Activated T-helper 1 cell treated with anti-CD3 and anti-CD28 coated beads, Interleukin-2, amount 50 U/mL, for 16 hours (primary cell): ENCODE data around the gene PGC.

ENCODE experiments used
- DNase-seq, 2 donors: peaks; one replicate each; pipeline ENCODE4 v3.0.0-alpha.2; 2020; ENCODE audit warnings: low read depth in 1 of 2, low spot score in 1 of 2

Gene PGC

GRCh38 chr6:41731561-41732086 is 15.6 kb downstream of the PGC start:
- no peak for DNase-seq

- DNase-seq: no peak
Measured at GRCh38 chr6:41730531-41731436, 16.4 kb downstream of the PGC start.

- DNase-seq: no peak
Measured at GRCh38 chr6:41729624-41730023, 17.6 kb downstream of the PGC start.

GRCh38 chr6:41728954-41729353 is 18.2 kb downstream of the PGC start:
- DNase-seq: no peak

GRCh38 chr6:41728073-41728936 is 18.9 kb downstream of the PGC start:
- no peak for DNase-seq

GRCh38 chr6:41727705-41728072 is 19.5 kb downstream of the PGC start:
- no peak for DNase-seq

DNA sequence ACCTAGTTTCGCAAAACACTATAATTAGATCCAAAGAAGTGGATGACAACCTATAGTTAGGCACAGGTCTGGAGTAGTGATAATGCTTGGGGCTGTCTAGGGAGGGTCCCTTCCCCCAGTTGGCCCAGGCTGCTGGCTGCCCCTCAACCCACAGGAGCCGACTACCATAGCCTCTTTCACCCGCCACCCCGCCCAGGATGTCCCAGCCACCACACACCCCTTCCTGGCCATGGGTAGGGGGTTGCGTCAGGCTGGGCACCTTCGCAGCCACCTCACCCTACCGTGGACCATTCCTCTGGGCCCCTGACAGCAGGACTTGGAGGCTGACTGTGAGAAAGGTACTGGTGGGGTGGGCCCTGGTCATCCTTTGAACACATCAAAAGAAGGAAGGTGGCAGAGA is 20.3 kb downstream of the PGC start:
- no peak for DNase-seq

DNA sequence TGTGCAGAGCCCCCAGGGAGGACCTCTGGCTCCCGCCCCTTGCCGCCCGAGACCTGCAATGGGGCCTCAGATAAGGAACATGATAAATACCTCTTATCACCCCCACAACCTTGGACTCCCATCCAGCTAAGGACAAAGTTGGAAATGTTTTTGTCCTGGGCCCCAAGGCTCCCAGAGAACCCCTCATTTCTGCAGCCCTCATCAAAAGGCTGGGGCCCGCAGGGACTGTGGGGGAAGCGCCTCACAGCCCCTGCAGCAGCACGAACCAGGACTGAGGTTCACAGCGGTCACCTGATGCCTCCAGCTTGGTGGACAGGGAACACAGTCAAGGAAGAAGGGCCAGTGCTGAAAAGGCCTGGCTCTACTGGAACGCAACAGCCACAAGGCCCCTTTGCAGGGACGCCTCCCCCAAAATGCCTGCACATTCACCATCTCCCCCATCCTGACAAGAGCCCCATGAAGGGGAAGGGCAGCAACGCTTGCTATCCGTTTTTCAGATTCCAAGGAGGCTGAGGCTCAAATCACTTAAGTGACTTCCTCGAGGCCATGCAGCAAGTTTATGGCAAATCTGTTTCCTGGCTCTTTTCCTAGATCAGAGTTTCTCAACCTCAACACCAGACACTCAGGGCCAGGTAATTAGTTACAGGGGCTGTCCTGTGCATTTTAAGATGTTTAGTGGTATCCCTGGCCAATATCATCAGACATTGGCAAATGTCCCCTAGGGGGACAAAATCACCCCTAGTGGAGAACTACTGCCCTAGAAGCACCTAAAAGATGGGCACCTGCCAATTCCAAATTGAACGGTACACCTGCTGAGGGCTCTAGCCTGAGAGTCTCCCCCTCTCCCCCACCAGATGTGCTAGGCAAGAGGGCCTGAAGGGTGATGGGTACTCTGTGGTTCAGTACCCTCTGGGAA is 22.4 kb downstream of the PGC start:
- no peak for DNase-seq

GRCh38 chr6:41724228-41724580 is 23.0 kb downstream of the PGC start:
- DNase-seq: no peak

GRCh38 chr6:41723530-41724227 is 23.5 kb downstream of the PGC start:
- no peak for DNase-seq

DNA sequence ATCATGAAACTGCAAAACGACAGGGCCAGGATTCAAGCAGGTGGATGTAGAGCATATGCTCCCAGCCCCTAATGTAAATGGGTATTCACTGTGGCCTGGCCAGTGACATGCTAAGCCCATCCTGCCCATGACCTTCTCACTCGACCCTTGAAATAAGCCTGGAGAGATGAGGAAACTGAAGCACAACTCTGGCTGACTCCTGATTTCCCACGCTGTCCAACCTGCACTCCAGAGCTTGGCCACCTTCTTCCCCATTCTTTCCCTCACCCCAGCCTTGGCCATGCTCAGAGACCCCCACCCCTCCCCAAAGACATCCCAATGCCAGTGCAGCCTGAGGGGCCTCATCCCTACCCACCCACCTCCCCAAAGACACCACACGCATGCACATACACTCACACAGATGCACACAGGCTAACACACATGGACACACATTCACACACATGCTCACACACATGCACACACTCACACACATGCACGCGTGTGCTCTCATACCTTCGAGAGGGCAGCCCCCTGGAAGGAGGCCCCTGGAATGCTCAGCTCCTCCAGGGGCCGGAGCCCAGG is 24.1 kb downstream of the PGC start:
- DNase-seq: no peak

- no peak for DNase-seq
Measured at GRCh38 chr6:41721414-41721813, 25.8 kb downstream of the PGC start.

DNA sequence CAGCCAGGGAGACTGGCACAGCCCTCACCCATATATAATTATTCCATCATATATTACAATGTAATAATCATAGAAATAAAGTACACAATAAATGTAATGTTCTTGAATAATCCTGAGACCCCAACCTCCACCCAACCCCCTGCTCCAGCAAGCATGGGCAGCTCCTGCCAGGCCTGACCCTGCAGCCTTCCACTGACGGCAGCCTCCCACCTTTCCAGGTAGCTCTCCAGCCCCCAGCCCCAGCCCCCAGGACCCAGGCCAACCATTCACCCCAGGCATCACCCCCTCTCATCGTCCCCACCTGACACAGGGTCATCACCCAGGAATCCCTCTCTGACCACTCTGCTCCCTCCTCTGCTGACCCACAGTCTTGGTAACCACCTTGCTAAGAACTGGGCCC is 26.4 kb downstream of the PGC start:
- no peak for DNase-seq

- no peak for DNase-seq
Measured at GRCh38 chr6:41720262-41720620, 27.0 kb downstream of the PGC start.

GRCh38 chr6:41719436-41720261 is 27.5 kb downstream of the PGC start:
- no peak for DNase-seq

DNA sequence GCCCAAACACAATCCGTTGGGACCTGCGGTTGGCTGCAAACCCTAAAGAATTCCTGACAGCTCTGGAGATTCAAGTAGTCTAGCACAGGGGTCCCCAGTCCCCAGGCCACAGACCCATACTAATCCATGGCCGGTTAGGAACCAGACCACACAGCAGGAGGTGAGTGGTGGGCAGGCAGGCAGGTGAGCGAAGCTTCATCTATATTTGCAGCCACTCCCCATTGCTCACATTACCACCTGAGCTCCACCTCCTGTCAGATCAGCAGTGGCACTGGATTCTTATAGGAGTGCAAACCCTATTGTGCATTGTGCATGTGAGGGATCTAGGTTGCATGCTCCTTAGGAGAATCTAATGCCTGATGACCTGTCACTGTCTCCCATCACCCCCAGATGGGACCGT is 28.4 kb downstream of the PGC start:
- DNase-seq: no peak

GRCh38 chr6:41717392-41717736 is 29.8 kb downstream of the PGC start:
- DNase-seq: no peak

DNA sequence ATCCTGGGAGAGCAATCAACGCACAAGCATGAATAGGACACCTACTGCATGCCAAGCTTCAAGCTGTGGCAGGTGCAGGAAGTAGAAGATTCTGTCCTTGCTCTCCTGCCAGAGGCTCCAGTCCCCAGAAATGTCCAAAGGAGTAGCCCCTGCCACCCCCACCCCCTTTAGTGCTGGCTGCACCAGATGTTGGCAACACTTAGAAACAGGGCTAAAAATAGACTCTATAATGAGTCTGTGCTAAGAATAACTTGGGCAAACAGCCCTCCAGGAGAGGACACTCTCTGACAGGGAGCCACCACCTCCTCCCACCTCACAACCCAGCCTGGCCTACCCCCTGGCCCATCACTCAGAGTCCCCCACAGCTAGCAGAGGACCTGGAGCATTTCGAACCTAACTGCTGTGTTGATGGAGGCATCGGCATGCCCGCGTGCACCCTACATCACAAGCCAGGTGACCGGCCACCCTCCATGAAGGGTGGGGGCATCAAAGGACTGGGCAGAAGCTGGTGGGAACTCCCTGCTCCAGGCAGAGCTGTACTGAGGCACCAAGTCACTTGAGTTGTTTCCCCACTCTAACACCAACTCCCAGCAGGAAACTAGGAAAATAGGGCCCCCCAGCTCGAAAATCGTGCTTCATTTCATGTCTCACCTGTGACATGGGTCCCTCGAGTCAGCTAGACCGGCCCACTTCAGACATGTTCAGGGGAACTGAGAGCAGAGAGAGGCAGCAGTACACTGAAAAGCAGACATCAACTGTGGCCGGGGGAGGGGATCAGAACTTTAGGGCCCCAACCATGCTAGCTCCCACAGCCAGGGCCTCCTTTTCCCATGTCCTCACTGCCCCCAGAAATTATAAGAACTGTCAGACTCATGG is 30.4 kb downstream of the PGC start:
- DNase-seq: no peak
